GM23338 (cell line): ENCODE measurements around the gene SPOPL. TPM values are rescaled to one million over a fixed set of nuclear protein-coding genes. Genes with fewer than 3 reads are reported as not detected.

Source experiments
- ATAC-seq: fragments of 200-7000 bp; cut with Tn5 transposase; 3 replicates; pipeline ENCODE4 v1.9.1; 2020
- DNase-seq: peaks from one replicate; pipeline ENCODE4 v3.0.0-alpha.2; 2015; ENCODE audit warnings: low spot score
- H2AFZ ChIP-seq: fragments of 200-600 bp; sonication (generic); 2 replicates; pipeline ENCODE4 v1.8.0; 2016; ENCODE audit warnings: antibody characterized with exemption, mild to moderate bottlenecking, moderate library complexity
- H3F3A ChIP-seq: fragments of 200-600 bp; sonication (generic); replicated peaks from 2 replicates; pipeline ENCODE4 v1.8.0; 2017; ENCODE audit warnings: antibody characterized with exemption, mixed run types, low read depth
- H3K27ac ChIP-seq: fragments of 200-600 bp; sonication (generic); 2 replicates; pipeline ENCODE4 v1.6.1; 2016; ENCODE audit warnings: low read depth
- H3K27me3 ChIP-seq: fragments of 200-600 bp; sonication (generic); 2 replicates; pipeline ENCODE4 v1.8.0; 2016; ENCODE audit warnings: mild to moderate bottlenecking, mixed run types, moderate library complexity; ENCODE audit not compliant: insufficient read depth
- H3K36me3 ChIP-seq: fragments of 200-600 bp; sonication (generic); 2 replicates; pipeline ENCODE4 v1.8.0; 2016; ENCODE audit warnings: mild to moderate bottlenecking; ENCODE audit not compliant: insufficient read depth
- H3K4me1 ChIP-seq: fragments of 200-600 bp; sonication (generic); 2 replicates; pipeline ENCODE4 v1.8.0; 2016; ENCODE audit warnings: mild to moderate bottlenecking, moderate library complexity; ENCODE audit not compliant: insufficient read depth
- H3K4me2 ChIP-seq: fragments of 200-600 bp; sonication (generic); 2 replicates; pipeline ENCODE4 v1.7.1; 2017; ENCODE audit warnings: mixed run types
- H3K4me3 ChIP-seq: fragments of 200-600 bp; sonication (generic); 2 replicates; pipeline ENCODE4 v1.6.1; 2016; ENCODE audit warnings: mixed run types
- H3K79me2 ChIP-seq: fragments of 200-600 bp; sonication (generic); replicated peaks from 2 replicates; pipeline ENCODE4 v1.8.0; 2017; ENCODE audit warnings: mild to moderate bottlenecking; ENCODE audit not compliant: insufficient read depth
- H3K9me2 ChIP-seq: fragments of 200-600 bp; sonication (generic); 2 replicates; pipeline ENCODE4 v1.8.0; 2017; ENCODE audit not compliant: insufficient read depth
- H4K20me1 ChIP-seq: fragments of 200-600 bp; sonication (generic); replicated peaks from 2 replicates; pipeline ENCODE4 v1.8.0; 2017; ENCODE audit warnings: mild to moderate bottlenecking; ENCODE audit not compliant: insufficient read depth
- H3K27ac Mint-ChIP-seq: 2 replicates; pipeline ENCODE4 v1.8.0; 2020; ENCODE audit warnings: inconsistent platforms, mild to moderate bottlenecking, moderate library complexity, mixed read lengths
- H3K27me3 Mint-ChIP-seq: 3 replicates; pipeline ENCODE4 v1.8.0; 2022; ENCODE audit warnings: low read depth, mild to moderate bottlenecking, moderate library complexity, mixed read lengths, inconsistent platforms; ENCODE audit not compliant: insufficient read depth, poor library complexity
- H3K36me3 Mint-ChIP-seq: 3 replicates; pipeline ENCODE4 v1.8.0; 2021; ENCODE audit warnings: low read depth, mild to moderate bottlenecking, inconsistent platforms, moderate library complexity, mixed read lengths
- H3K4me1 Mint-ChIP-seq: 3 replicates; pipeline ENCODE4 v1.8.0; 2020; ENCODE audit warnings: mild to moderate bottlenecking, inconsistent platforms, mixed read lengths
- H3K4me3 Mint-ChIP-seq: 3 replicates; pipeline ENCODE4 v1.8.0; 2021; ENCODE audit warnings: moderate library complexity, mild to moderate bottlenecking, inconsistent platforms, mixed read lengths
- H3K9me3 Mint-ChIP-seq: 3 replicates; pipeline ENCODE4 v1.8.0; 2020; ENCODE audit warnings: moderate library complexity, mild to moderate bottlenecking, inconsistent platforms, mixed read lengths
- CREB1 ChIP-seq: fragments of 250-450 bp; sonication (Bioruptor Pico); IDR thresholded peaks from 2 replicates; pipeline ENCODE4 v1.5.0; 2020; ENCODE audit warnings: low read depth, mild to moderate bottlenecking, moderate library complexity
- CTCF ChIP-seq, 2 experiments: fragments of 200-600 bp in 1 of 2; sonication (generic) in 1 of 2; conservative IDR thresholded peaks; 2 replicates each; pipeline versions ENCODE4 v1.5.1 to v1.6.1; 2016 to 2017; ENCODE audit warnings: antibody characterized with exemption in 2 of 2, low read depth in 2 of 2, mild to moderate bottlenecking in 2 of 2, moderate library complexity in 1 of 2
- EZH2 ChIP-seq: fragments of 200-600 bp; sonication (generic); IDR thresholded peaks from one replicate; pipeline ENCODE4 v1.8.0; 2017; ENCODE audit warnings: antibody characterized with exemption, mild to moderate bottlenecking, low read depth; ENCODE audit not compliant: unreplicated experiment
- EZH2phosphoT487 ChIP-seq: fragments of 200-600 bp; sonication (generic); IDR thresholded peaks from one replicate; pipeline ENCODE4 v1.8.1; 2018; ENCODE audit warnings: antibody characterized with exemption; ENCODE audit not compliant: unreplicated experiment
- NANOG ChIP-seq: IDR thresholded peaks from 2 replicates; pipeline ENCODE4 v1.6.1; 2016; ENCODE audit warnings: antibody characterized with exemption, borderline replicate concordance
- POLR2AphosphoS5 ChIP-seq: IDR thresholded peaks from 2 replicates; pipeline ENCODE4 v1.6.1; 2016; ENCODE audit warnings: antibody characterized with exemption, low read depth
- REST ChIP-seq: IDR thresholded peaks from one replicate; pipeline ENCODE4 v1.6.1; 2018; ENCODE audit warnings: antibody characterized with exemption; ENCODE audit not compliant: unreplicated experiment
- ZNF114 ChIP-seq: fragments of 250-450 bp; sonication (Bioruptor Pico); IDR thresholded peaks from 2 replicates; pipeline ENCODE4 v1.5.0; 2020; ENCODE audit warnings: mild to moderate bottlenecking, moderate library complexity
- ZNF331 ChIP-seq: fragments of 250-450 bp; sonication (Bioruptor Pico); IDR thresholded peaks from 2 replicates; pipeline ENCODE4 v1.5.0; 2020; ENCODE audit warnings: low read depth, mild to moderate bottlenecking, moderate library complexity
- ZNF462 ChIP-seq: fragments of 250-450 bp; sonication (Bioruptor Pico); IDR thresholded peaks from 2 replicates; pipeline ENCODE4 v1.5.0; 2020; ENCODE audit warnings: mild to moderate bottlenecking, moderate library complexity
- polyA plus RNA-seq: library from polyadenylated mRNA; unstranded; fragments of >200 nt; fragmentation: Nextera tagmentation; extraction: Ambion mirVana; gene quantifications from 2 replicates; pipeline ENCODE4 v1.2.1, GENCODE V29; 2016
- total RNA-seq: library from RNA; depleted of rRNA; stranded (reverse); fragments of >200 nt; shearing (Covaris generic); gene quantifications from 2 replicates; pipeline ENCODE4 v1.2.3, GENCODE V29; 2014

The SPOPL gene
- total and polyA plus RNA-seq, 2 experiments from 2014 or later, result 4.5 to 15.4 TPM

- H3K4me3 Mint-ChIP-seq, result no peak overlapping the region
- H3K27ac ChIP-seq, result no peak overlapping the region
- H3K79me2 ChIP-seq, result no peaks in the 10 kb centered on the region
- H3K4me1 Mint-ChIP-seq, result no peaks in the 10 kb centered on the region
- H3K27ac Mint-ChIP-seq, result no peak overlapping the region
- no peak overlapping the region for H2AFZ ChIP-seq
- no peaks in the 10 kb centered on the region for H3F3A ChIP-seq
- no peaks in the 10 kb centered on the region for H3K27me3 Mint-ChIP-seq
- H3K4me3 ChIP-seq, result no peak overlapping the region
- TF ChIP-seq CREB1 (CRISPR knock-in tag), result no peak
- TF ChIP-seq POLR2AphosphoS5, result no peak
- no peak for TF ChIP-seq ZNF114
- TF ChIP-seq ZNF331, result no peak
- no peak for TF ChIP-seq EZH2
- TF ChIP-seq REST, result no peak
- TF ChIP-seq CTCF (conservative IDR thresholded peaks at IDR 0.05; ENCODE audit: low read depth in 2 of 2), result no peak
- TF ChIP-seq NANOG, result no peak
- no peak for TF ChIP-seq ZNF462 (CRISPR knock-in tag)
- no peak for TF ChIP-seq EZH2phosphoT487
- no peaks in the 10 kb centered on the region for H3K36me3 ChIP-seq
- no peaks in the 10 kb centered on the region for H3K4me1 ChIP-seq
- H3K36me3 Mint-ChIP-seq, result no peaks in the 10 kb centered on the region
- H3K4me2 ChIP-seq, result no peak overlapping the region
- no peaks in the 10 kb centered on the region for H3K27me3 ChIP-seq
- no peaks in the 10 kb centered on the region for H3K9me3 Mint-ChIP-seq
- no peaks in the 10 kb centered on the region for H4K20me1 ChIP-seq
- no peak for ATAC-seq
- no peaks in the 10 kb centered on the region for H3K9me2 ChIP-seq
- DNase-seq, result no peak
Measured at GRCh38 chr2:138476186-138476585, 25.4 kb upstream of the SPOPL start.
